Measurements from ENCODE around the gene ATMIN.
A peak's percentile ranks its signal among the peaks of the same experiment; 100 is the strongest.

Gene ATMIN

DNA sequence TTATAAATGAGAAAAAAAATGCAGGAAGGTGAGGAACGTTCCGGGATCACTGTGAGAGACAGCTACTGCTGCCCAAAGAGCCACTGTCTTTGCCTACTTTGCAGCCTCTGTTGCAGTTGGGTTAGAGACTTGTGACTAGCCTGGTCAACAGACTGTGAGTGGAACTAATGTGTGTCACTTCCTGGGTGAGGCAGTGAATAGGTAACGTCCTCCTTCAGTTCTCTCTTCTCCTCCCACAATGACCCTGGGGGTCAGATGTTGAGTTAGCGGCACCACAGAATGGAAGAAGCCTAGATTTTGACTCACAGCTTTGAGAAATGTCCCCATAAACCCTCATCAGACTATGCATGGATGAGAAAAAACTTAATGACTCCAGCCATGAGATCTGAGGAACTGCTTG, 36.2 kb downstream of the ATMIN start:
- peak; percentile 49 for DNase-seq

DNA sequence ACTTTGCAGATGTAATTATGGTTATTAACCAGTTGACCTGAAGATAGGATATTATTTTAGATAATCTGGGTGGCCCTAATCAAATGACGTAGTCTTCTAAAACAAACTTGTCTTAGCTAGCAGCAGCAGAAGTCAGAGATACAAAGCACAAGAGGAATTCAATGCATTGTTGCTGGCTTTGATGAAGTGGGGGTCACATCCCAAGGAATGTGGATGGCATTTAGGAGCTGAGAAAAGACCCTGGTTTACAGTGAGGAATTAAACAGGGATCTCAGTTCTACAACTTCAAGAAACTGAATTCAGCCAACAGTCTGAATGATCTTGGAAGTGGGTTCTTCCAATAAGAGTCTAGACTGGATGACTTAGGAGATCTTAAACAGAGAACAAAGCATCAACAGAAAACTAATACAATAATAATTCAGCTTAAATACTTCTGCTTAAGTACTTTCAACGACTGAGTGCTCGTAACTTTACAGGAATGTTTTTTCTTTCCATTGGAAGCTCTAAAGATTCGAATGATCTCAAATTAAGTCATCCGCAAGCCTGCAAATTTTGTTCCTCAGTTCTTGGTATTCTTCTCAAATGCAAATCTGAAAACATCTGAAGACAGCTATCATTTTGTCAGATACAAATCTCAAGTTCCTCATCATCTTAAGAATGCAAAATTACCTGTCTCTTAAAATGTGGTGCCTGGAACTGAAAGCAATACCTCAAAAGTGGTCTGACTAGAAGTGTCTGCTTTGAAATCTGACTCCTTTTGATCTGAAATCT, 38.1 kb downstream of the ATMIN start:
- no peak for DNase-seq

DNA sequence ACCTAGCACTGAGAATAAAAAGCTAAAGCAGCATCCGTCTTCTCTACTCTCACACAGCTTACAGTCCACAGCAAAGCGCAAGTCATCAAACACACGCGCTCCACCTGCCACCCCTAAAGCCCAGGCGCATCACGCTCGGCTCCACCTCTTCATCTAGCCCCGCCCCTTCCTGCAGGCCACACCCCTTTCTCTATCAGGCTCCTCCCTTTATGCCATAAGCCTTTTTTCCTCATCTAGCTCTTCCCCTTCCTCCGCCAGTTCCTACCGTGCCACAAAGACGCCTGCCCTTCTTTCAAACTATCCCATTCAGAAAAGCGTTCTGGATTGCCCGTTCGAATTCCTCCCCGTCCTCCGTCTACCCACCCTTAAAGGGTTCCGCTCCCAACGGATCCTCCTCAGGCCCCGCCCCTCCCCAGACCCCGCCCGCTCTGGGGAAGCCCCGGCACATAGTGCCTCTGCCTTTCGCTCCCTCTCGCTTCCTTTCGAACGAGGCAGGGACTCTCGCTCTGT, 41.0 kb downstream of the ATMIN start:
- peak; percentile 93 for DNase-seq

DNA sequence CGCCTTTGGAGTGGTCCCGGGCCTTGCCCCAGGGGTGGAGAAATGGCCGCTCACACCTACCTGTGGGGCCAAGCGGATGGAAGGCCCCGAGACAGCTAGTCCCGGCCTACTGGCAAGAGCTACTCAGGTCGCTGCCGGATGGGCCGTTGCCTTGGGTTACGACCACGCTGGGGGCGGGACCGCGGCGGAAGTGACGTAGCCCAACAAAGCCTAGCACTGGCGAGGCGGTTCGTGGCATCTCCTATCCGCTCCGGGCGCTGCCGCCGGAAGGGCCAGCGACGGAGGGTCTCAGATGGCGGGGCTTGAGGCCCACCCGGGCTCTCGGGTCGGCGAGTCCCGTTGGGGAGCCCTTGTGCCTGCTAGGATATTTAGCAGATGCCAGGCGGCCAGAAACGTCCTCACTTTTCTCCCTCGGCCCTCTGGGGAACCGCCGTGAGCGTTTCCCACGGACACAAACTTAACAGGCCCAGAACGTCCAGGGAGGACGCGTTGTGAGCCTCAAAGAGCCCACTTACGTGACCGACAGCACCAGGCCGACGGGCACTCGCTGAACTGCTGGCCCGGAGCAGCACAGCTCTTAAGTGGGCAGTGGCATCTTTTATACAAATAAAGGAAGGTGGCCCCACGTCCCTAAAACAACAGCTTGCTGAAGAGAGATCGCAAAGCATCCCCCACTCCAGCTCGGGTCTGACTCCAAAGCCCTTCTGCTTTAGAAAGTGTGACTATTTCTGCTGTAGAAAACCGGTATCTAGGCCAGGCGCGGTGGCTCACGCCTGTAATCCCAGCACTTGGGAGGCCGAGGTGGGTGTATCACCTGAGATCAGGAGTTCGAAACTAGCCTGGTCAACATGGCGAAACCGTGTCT, 41.7 kb downstream of the ATMIN start, which contains the start of gene C16orf46:
Gene C16orf46, minus strand, starts transcription at position 163 of the 865 bp plus-strand sequence. CDS start 13,283 bp downstream, outside the sequence.
- DNase-seq = peak; percentile 94

DNA sequence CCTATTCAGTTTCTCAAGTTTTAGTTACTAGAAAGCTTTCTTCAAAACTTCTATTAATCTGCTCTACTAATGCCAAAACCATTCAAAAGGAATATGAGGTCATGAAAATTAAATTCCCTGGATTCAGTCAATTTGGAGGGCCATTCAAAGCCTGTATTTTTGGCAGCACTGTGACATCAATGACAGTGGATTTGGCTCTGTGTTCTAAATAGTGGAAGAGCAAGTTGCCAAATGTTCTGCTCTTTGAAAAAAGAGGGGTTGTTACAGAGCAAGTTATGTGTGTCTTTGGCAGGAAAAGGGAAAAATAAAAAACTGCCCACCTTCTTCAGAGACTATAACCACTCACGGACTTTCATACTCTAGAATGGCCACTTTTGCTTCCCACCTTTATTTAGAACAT, 44.6 kb downstream of the ATMIN start:
- DNase-seq = no peak

DNA sequence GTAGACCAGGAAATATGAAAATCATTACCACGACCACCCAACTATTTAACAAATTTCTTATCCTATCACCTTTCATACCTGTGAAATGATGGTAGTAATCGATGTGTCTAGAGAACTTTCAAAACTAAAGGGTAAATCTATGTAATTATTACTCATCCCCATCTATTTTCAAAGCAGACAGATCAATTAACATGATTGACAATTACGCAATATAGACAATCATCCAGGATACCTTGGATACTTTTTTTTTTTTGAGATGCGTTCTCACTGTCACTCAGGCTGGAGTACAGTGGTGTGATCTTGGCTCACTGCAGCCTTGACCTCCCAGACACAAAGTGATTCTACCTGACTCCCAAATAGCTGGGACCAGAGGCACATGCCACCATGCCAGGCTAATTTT, 45.4 kb downstream of the ATMIN start:
- no peak for DNase-seq

DNA sequence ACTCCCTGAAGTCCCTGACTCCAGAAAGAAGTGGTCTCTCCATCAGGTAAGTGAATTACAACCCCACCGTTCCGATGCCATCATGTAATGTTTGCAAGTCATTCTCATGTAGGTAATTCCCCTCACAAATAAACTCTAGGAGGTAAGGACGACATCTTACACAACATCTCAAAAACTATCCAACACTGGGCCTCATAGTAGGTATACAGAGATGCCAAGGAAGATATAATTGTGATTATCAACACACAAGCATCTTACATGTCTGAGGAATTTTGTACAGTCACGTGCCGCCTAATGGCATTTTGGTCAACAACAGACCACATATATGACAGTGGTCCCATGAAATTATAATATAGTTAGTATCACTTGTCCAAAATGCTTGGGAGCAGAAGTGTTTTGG, 53.2 kb downstream of the ATMIN start:
- DNase-seq = no peak

GRCh38 chr16:81094771-81095251, 59.2 kb downstream of the ATMIN start:
- DNase-seq = peak; percentile 12

GRCh38 chr16:81095653-81095952, 60.0 kb downstream of the ATMIN start:
- peak; percentile 40 for DNase-seq

GRCh38 chr16:81095953-81096714, 60.5 kb downstream of the ATMIN start, which contains the start of gene GCSH:
GCSH (minus strand) TSS chr16:81096395; CDS start chr16:81096278, 117 bp downstream.
- peak; percentile 98 for DNase-seq

DNA sequence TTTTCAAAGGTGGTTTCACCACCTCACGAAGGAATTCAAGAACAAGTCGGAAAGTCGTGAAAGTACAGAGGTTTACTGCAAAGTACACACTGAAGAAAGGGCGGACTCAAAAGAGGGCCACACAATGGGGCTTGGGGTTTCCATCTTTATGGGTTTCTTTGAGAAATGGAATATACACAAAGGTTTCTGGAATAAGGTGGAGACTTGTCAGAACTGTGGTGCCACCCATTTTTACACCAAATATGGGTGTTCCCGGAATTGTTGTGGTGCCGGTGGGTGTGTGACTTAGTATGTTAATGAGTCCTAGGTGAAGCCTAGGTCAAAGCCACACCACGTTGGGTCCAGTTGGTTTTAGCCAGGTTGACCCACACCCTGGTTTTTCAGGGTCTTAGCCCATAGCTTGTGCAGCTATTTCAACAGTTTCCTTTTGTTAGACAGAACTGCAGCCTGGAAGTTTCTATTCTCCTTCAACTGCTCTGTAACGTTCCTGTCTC, 61.1 kb downstream of the ATMIN start:
- DNase-seq = no peak
